Effector CD8-positive, alpha-beta T cell (primary cell): Measurements from ENCODE around the gene C1GALT1.

Experiments used
- DNase-seq: peaks from one replicate; lab custom pipeline; 2025; lab: John Stamatoyannopoulos, UW

C1GALT1 gene

DNA sequence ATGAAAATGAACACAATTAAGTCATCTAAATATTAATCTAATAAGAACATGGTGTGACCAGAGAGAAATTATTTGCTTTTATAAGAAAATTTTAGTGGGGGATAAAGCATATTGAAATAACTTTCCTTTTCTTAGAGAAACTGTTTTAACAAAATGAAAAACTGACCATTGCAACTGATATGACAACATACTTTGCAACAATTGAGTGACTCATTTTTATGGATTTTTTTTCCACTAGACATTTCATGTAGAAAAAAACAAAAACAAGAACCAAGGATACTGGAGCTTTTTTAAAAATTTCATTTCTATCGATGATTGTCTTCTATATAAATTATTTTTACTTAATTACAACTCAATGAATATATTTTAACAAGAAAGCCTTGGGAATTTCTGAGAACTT is 90.0 kb downstream of the C1GALT1 start:
- DNase-seq = no peak

DNA sequence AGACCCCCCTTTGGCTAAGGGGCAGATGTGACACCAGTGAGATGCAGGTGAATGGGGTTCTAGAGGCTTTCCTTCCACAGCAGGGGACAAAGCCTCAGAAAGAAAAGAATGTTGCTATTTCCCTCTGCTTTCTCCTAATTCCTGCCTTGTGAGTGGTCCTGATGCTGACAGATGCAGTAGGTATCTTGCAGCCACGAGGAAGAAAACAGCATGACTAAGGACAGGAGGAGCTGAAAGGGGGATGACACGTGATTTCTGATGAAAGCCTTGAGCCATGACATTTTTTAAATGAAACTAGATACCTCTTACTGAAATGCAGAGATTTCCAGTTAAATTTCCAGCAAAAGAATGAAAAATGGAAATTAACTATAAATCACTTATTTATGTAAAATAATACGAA is 92.4 kb downstream of the C1GALT1 start:
- no peak for DNase-seq

DNA sequence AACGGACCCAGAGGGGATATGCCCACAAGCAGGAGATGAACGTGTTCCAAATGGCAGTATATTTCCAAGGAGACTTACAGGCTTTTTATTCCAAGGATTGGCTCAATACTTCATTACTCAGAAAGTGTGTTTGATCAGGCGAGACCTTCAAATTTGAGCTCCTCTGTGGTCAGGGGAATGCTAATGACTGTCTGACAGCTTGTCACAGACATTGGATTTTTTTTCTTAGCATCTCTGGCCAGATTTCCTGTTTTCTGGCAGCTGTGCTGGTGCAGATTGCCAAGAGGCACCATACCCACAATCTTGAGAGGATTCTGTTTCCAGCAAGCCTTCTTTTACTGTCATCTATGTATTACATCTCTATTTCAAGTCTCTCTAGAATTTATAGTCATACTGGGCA is 93.8 kb downstream of the C1GALT1 start:
- no peak for DNase-seq

DNA sequence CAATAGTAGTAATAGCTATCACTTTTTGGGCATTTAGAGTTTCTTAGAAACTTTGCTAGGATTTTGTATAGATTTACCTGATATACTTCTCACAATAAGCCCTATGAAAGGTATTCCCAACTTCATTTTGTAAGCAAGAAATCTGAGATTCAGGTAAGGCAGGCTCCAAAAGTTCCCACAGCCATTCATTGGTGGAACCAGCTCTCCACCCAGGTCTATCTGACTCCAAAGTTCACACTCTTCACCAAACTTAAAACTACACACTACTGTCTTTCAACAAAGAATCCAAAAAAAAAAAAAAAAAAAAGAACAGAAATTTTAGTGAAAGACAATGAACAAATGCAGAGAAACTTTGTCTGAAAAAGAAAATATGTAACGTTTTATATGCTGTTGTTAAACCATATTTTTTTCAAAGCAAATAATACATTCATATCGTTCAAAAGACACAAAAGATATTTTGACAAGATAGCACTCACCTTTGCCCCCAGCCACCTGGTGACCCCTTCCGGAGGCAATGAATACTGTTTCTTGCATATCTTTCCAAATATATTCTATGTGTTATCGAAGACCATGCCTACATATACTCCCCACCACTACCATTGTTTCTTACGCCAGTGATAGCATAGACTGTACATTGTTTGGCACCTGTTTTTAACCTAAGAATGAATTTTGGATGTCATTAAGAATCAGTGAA is 108.2 kb downstream of the C1GALT1 start:
- DNase-seq = no peak

DNA sequence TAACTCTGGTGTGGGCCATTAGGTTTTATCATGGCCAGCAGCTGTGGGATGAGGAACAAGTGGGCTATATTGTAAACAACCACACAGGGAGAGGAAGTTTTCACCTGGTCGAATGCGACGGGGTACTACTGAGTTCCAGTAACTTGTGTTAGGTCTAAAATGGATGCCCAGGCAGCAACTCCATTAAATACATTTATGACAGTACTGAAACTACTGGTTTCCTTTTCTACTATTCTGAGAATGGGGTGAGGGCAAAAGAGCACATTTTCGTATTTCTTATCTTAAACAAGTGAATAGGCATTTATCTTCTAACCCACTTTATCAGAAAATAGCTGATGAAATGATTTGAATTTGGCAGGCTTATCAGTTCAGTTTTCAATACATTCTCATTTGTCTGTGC is 109.7 kb downstream of the C1GALT1 start:
- no peak for DNase-seq

DNA sequence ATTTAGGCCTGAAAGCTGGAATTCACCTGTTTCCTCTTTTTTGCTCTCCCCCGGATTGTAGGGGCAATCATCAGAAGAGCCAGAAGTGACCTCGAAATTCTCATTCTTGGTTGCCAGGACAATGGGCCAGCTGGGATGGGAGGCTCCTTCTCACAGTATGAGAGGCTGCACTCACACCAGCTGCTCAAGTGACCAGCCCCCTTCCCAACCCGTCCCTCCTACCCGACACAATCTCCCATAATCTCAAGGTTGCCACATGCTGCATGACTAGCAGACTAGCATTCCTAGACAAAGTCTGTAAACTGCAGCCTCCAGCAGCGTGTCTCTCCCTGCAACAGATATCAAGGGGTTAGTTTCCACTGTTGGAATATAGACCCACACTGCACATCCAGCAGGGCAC is 110.3 kb downstream of the C1GALT1 start:
- no peak for DNase-seq

DNA sequence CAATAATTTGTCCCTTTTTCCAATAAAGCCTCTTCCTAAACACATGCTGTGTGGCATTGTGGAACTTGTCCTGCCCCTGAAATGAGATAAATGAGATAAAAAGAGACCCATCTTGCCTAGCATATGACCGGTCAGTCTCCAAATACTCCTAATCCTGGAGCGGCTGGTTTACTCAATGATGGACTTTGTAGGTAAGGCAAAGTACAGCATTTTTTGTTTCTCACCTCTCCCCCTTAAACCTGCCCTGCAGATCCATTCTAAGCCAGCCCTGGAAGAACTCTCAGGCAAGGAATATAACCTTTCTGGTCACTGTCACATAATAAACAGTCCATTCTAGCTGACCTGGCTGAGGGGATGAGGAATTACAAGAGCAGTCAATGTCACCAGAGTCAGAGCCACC is 110.7 kb downstream of the C1GALT1 start:
- DNase-seq = no peak

DNA sequence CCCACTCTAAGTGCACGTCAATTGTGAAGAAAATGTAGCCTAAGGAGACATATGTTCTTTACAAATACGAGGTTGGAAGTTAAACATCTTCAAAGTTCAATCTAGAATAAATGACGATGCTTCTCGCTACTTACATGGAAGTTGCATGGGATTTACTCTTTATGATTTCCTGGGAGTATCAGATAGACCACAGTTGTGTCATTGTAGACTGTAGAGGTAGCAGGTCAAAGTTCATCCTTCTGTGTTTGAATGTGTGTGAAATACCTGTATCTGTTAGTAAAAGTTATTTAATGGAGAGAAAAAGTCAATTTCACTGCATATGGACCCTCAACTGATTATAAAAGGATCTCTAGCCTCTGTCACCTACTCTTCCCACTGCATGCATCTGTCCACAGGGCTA is 112.6 kb downstream of the C1GALT1 start:
- DNase-seq = no peak
